Measurements from ENCODE around the gene SAMM50.

The SAMM50 gene

DNA sequence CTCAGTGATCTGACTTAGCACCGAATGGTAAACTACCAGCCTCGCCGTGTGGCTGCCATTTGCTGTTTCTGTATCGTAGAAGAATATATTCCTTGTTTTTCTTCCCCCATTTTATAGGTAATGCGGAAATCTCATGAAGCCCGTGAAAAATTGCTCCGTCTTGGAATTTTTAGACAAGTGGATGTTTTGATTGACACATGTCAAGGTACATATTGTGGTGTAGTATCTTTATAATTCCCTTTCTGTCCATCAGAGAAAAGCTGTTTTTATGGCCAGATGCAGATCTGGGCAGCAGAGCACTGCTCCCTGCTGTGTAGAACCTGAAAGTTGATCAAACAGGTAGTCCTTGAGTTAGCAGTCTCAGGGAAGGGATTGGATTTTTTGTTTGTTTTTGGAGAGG is 13.4 kb downstream of the SAMM50 start:
- TF ChIP-seq, protein P1, sequence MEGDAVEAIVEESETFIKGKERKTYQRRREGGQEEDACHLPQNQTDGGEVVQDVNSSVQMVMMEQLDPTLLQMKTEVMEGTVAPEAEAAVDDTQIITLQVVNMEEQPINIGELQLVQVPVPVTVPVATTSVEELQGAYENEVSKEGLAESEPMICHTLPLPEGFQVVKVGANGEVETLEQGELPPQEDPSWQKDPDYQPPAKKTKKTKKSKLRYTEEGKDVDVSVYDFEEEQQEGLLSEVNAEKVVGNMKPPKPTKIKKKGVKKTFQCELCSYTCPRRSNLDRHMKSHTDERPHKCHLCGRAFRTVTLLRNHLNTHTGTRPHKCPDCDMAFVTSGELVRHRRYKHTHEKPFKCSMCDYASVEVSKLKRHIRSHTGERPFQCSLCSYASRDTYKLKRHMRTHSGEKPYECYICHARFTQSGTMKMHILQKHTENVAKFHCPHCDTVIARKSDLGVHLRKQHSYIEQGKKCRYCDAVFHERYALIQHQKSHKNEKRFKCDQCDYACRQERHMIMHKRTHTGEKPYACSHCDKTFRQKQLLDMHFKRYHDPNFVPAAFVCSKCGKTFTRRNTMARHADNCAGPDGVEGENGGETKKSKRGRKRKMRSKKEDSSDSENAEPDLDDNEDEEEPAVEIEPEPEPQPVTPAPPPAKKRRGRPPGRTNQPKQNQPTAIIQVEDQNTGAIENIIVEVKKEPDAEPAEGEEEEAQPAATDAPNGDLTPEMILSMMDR (IDR thresholded peaks at IDR 0.05; ENCODE audit: borderline replicate concordance, insufficient read depth, low read depth, low read length) = no peak

DNA sequence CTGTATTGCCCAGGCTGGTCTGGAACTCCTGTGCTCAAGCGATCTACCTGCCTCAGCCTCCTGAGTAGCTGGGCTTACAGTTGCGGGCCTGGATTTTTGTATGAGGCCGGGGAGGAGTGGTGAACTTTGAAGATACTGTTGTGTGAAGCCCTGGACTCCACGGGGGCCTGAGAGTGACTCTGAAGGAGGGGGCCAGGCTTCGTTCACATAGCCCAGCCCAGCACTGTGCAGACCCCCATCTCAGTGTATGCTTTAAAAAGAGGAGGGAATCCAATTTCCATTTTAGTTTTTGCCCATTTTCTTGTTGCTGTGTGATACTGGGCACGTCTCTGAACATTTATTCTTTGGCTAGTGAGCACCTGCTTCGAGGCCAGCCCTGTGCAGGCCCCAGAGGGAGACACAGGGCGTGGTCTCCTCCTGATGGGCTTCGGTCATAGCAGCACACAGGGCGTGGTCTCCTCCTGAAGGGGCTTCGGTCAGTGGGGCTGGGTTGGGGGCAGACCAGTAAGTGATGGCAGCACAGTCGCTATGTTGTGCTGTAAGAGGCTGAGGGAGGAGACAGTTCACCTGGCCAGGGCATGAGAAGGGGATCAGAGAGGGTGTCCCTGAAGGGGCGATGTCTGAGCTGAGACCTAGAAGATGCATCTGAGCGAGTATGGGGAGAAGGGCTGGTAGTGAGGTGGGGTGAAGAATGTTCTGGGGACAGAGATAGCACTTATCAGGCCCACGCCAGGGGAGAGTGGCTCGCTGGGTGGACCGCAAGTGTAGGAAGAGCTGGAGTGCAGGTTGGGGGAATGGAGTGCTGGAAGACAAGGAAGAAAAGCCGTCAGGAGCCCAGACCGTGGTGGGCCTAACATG is 14.0 kb downstream of the SAMM50 start:
- H3K4me3 ChIP-seq (ENCODE audit: low read depth, low read length) = no peak overlapping the region
- TF ChIP-seq, protein P1 (IDR thresholded peaks at IDR 0.05; ENCODE audit: borderline replicate concordance, insufficient read depth, low read depth, low read length) = no peak

More for the DNA sequence above, 13.4 kb downstream of the SAMM50 start:
- H3K4me3 ChIP-seq (ENCODE audit: low read depth, low read length) = no peak overlapping the region

DNA sequence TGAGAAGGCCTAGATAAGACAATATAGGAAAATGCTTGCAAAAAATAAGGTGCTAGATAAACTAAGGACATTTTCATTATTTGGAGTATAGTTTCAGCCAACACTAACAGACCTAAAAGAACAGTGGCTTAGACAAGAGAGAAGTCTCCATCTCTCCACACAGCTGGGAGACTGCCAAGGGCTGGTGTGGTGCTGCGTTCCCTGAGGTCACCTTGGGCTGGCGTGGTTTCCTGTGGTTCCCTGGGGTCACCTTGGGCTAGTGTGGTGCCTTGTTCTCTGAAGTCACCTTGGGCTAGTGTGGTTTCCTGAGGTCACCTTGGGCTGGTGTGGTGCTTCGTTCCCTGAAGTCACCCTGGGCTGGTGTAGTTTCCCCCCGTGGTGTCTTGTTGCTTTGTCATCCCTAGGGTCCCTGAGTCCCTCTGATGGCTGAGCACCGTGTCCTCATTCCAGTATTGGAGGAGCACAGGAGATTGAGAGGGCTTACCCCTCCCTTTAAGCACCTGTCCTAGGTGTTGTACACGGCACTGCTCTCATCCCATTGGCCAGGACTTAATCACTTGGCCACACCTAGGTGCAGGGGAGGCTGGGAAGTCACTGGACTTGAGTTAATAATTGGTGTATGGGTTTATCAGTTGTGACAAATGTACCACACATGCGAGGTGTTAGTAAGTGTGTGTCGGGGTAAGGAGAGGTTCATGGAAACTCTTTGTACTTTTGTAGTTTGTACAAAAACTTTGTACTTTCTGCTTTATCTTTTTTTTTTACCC is 14.9 kb downstream of the SAMM50 start:
- TF ChIP-seq, protein P1 (IDR thresholded peaks at IDR 0.05; ENCODE audit: borderline replicate concordance, insufficient read depth, low read depth, low read length) = no peak
- no peak overlapping the region for H3K4me3 ChIP-seq (ENCODE audit: low read depth, low read length)

DNA sequence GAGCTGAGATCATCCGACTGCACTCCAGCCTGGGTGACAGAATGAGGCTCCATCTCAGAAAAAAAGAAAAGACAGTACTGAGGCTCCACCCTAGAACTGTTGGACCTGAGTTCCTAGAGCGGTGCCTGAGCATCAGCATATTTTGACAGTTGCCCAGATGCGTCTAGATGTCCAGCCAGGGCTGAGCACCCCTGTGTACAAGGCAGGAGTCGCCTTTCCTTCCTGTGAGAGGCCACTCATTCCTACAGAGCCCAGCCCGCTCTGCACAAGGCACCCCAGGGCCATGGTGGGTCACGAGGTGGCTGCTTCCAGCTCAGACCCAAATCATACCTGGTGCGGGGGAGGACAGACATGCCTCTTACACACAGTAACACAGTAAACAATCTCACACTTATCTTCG is 15.9 kb downstream of the SAMM50 start:
- TF ChIP-seq, protein P1 (IDR thresholded peaks at IDR 0.05; ENCODE audit: borderline replicate concordance, insufficient read depth, low read depth, low read length) = no peak

DNA sequence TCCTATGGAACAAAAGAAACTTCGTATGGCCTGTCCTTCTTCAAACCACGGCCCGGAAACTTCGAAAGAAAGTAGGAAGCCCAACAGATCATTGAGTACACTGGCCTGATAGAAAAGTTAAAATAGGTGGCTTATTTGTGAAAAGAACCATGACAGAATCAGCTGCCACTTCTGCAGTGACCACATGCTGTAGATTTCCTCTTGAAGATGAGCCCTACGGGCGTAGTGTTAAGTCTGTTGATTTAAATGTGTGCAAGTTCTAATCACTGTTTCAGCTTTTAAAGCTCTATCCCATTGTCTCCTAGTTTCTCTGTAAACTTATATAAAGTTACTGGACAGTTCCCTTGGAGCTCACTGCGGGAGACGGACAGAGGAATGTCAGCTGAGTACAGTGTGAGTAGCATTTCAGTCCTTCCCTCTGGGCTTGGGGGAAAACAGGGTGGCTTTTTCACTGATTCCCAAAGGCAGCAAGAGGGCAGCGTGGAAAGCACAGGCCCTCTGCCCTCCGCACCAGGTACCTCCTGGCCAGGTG is 17.8 kb downstream of the SAMM50 start:
- H3K4me3 ChIP-seq (ENCODE audit: low read depth, low read length) = no peak overlapping the region
- TF ChIP-seq, protein P1 (IDR thresholded peaks at IDR 0.05; ENCODE audit: borderline replicate concordance, insufficient read depth, low read depth, low read length) = no peak

More for the DNA sequence above, 15.9 kb downstream of the SAMM50 start:
- no peak overlapping the region for H3K4me3 ChIP-seq (ENCODE audit: low read depth, low read length)

DNA sequence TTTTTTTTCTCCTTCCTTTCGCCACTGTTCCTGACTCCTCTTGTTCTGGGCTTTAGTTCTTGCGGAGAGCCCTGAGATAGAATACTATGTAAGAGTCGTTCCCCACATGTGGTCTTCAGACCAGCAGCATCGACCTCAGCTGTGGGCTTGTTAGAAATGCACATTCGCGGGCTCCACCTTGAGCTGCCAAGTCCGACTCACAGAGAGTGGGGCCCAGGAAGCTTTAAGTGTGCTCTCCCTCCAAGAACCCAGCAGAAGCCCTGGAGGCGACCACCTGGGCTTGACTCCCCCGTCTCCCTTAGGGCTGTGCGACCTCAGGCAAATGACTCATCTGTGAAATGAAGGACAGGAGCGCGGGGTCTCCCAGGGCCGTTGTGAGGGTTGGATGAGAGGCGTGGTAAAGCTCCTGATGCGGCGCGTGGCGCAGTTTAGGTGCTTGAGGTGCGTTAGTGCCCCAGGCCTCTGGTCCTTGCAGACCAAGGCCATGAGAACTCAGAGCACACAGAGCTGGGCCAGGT is 18.8 kb downstream of the SAMM50 start:
- H3K4me3 ChIP-seq (ENCODE audit: low read depth, low read length) = no peak overlapping the region
- TF ChIP-seq, protein P1 (IDR thresholded peaks at IDR 0.05; ENCODE audit: borderline replicate concordance, insufficient read depth, low read depth, low read length) = no peak

Measured in GM12875 (cell line).